Spleen (tissue), 11 donors: Measurements from ENCODE around the gene TDRD12. TPM values are rescaled to one million over a fixed set of nuclear protein-coding genes. Genes with fewer than 3 reads are reported as not detected.
A peak's percentile ranks its signal among the peaks of the same experiment; 100 is the strongest.

Experiments
- DNase-seq: peaks from one replicate; pipeline ENCODE4 v3.0.0-alpha.2; 2020
- H3K27ac ChIP-seq, 8 donors: fragments of 200-600 bp; sonication (generic) in 7 of 8; 1 replicate in 4 of 8; 2 replicates in 4 of 8; pipeline versions ENCODE4 v1.5.0 to v1.8.0; 2016 to 2021; ENCODE audit warnings: inconsistent platforms in 4 of 8, mild to moderate bottlenecking in 4 of 8, moderate library complexity in 1 of 8
- H3K27me3 ChIP-seq, 7 donors: fragments of 200-600 bp; sonication (generic) in 6 of 7; replicated peaks in 1 of 7; 1 replicate in 4 of 7; 2 replicates in 3 of 7; pipeline versions ENCODE4 v1.5.0 to v1.8.0; 2016 to 2021; ENCODE audit warnings: inconsistent platforms in 3 of 7, mild to moderate bottlenecking in 1 of 7
- H3K36me3 ChIP-seq, 6 donors: fragments of 200-600 bp; sonication (generic) in 5 of 6; 1 replicate in 4 of 6; 2 replicates in 2 of 6; pipeline versions ENCODE4 v1.5.0 to v1.8.0; 2016 to 2021; ENCODE audit warnings: inconsistent platforms in 2 of 6
- H3K4me1 ChIP-seq, 6 donors: fragments of 200-600 bp; sonication (generic) in 5 of 6; 1 replicate in 3 of 6; 2 replicates in 3 of 6; pipeline versions ENCODE4 v1.5.0 to v1.8.0; 2016 to 2021; ENCODE audit warnings: inconsistent platforms in 3 of 6
- H3K4me3 ChIP-seq, 8 donors: fragments of 200-600 bp; sonication (generic) in 7 of 8; 1 replicate in 4 of 8; 2 replicates in 4 of 8; pipeline versions ENCODE4 v1.5.0 to v1.8.0; 2016 to 2021; ENCODE audit warnings: inconsistent platforms in 4 of 8, mild to moderate bottlenecking in 4 of 8, moderate library complexity in 2 of 8
- H3K9me3 ChIP-seq, 8 donors: fragments of 200-600 bp; sonication (generic) in 7 of 8; 1 replicate in 4 of 8; 2 replicates in 4 of 8; pipeline versions ENCODE4 v1.5.0 to v1.8.0; 2016 to 2021; ENCODE audit warnings: inconsistent platforms in 4 of 8
- POLR2A ChIP-seq, 3 donors: fragments of 450-650 bp; IDR thresholded peaks; one replicate each; pipeline ENCODE4 v1.5.1; 2017; ENCODE audit warnings: antibody characterized with exemption in 3 of 3, mild to moderate bottlenecking in 1 of 3
- POLR2AphosphoS5 ChIP-seq, 3 donors: sonication (generic); formaldehyde crosslinking; IDR thresholded peaks; one replicate each; pipeline ENCODE4 v1.5.1; 2017; ENCODE audit warnings: antibody characterized with exemption in 3 of 3
- WGBS, 5 donors: extraction: QIAGEN DNeasy Blood & Tissue Kit in 3 of 5; methylation state at CpG; one replicate each; pipeline versions ENCODE4 v1.1.5 to v1.1.7; 2013 to 2018; 5-methylcytosine and 5-hydroxymethylcytosine counted together
- intact Hi-C: fragments of 100-400 bp; cut with DNase I; formaldehyde crosslinking; loops from one replicate; pipeline ENCODE4 v1.15.0; 2023; ENCODE audit warnings: low total_unique reads
- polyA plus RNA-seq, 3 donors: library from polyadenylated mRNA; stranded (reverse); fragments of 200-250 nt; gene quantifications; one replicate each; pipeline ENCODE4 v1.2.1, GENCODE V29; 2013
- total RNA-seq, 7 donors: library from RNA; depleted of rRNA in 3 of 7; stranded (reverse); fragments of >200 nt in 3 of 7; fragmentation: NEBNext Ultra II Directional in 4 of 7; extraction: Animal tissue kit (Norgen Biotek cat#: 25700) in 4 of 7; gene quantifications; one replicate each; pipeline versions ENCODE4 v1.1.0 to v1.2.1, GENCODE V29; 2016 to 2021
- TF ChIP-seq, protein P1 (sequence below), 11 experiments: fragments of 200-600 bp in 7 of 11; fragments of 450-650 bp in 4 of 11; sonication (generic) in 4 of 11; IDR thresholded peaks in 8 of 11; conservative IDR thresholded peaks in 3 of 11; 1 replicate in 7 of 11; 2 replicates in 4 of 11; pipeline versions ENCODE4 v1.4.0 to v1.8.0; 2016 to 2021; ENCODE audit warnings: antibody characterized with exemption in 11 of 11, inconsistent platforms in 4 of 11, mild to moderate bottlenecking in 1 of 11
- donor health status: healthy with polysubstance abuse.
- donor health status: DM: no; HTN: no; CAD: no; lungs with moderate emphysema.
- donor health status: DM: no; HTN: no; CAD: no.
- donor health status: Bipolar disorder and iron deficiency.
- donor health status: healthy.
- donor health status: DM: no; HTN: no; CAD: no.
- donor health status: DM: yes; HTN: yes; CAD: no.

TDRD12 gene
- total and polyA plus RNA-seq, 10 donors, result 0.03 to 4.3 (median 0.33) TPM; not detected in 4

DNA sequence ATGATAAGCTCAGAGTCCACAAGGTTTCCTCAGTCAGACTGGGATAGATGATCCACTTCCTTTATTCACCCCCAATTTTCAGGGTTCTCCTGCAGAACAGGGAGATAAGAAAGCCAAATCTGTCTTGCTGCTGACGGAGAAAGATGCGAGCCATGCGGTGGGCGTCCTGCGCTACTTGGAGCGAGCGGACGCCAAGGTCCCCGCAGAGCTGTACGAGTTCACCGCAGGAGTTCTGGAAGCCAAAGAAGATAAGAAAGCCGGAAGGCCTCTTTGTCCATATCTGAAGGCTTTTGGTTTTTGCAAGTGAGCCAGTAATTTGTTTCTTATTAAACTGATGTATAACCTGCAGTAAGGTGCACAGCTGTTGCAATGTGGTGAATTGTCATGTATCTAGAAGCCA, 83.3 kb downstream of the TDRD12 start:
- no peaks in the 10 kb centered on the region for H3K36me3 ChIP-seq
- H3K9me3 ChIP-seq, result no peaks in the 10 kb centered on the region
- peak; percentile 32 for DNase-seq
- 85 to 94% (median 89%) methylated on average over 12 of the region's 12 CpGs for WGBS, 5 donors
- intact Hi-C loops, result no loop called here
- peaks cover 0 to 5% (median 0%) of the 10 kb centered on the region in 7 donors for H3K27me3 ChIP-seq
- no peak overlapping the region for H3K27ac ChIP-seq
- H3K4me3 ChIP-seq, result no peak overlapping the region
- TF ChIP-seq, protein P1, sequence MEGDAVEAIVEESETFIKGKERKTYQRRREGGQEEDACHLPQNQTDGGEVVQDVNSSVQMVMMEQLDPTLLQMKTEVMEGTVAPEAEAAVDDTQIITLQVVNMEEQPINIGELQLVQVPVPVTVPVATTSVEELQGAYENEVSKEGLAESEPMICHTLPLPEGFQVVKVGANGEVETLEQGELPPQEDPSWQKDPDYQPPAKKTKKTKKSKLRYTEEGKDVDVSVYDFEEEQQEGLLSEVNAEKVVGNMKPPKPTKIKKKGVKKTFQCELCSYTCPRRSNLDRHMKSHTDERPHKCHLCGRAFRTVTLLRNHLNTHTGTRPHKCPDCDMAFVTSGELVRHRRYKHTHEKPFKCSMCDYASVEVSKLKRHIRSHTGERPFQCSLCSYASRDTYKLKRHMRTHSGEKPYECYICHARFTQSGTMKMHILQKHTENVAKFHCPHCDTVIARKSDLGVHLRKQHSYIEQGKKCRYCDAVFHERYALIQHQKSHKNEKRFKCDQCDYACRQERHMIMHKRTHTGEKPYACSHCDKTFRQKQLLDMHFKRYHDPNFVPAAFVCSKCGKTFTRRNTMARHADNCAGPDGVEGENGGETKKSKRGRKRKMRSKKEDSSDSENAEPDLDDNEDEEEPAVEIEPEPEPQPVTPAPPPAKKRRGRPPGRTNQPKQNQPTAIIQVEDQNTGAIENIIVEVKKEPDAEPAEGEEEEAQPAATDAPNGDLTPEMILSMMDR (IDR thresholded peaks at IDR 0.05 in 8 of 11, conservative IDR thresholded peaks at IDR 0.05 in 3 of 11), result no peak
- TF ChIP-seq POLR2A (IDR thresholded peaks at IDR 0.05) (no peak), POLR2AphosphoS5 (IDR thresholded peaks at IDR 0.05) (no peak)
- no peaks in the 10 kb centered on the region for H3K4me1 ChIP-seq

DNA sequence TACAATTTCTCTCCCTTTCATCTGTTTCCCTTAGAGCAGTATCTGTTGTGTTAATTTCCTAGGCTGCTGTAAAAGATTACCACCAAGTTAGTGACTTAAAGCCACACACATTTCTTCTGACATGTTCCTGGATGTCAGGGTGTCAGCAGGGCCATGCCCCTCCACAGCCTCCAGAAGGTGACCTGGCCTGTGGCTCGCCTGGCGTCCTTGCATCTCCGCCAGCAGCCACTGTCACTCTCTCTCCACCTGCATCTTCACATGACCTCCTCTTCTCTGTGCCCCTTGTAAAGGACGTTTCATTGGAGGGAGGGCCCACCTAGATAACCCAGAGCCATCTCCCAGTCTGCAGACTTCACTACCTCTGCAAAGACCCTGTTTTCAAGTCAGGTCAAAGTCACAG, 88.7 kb downstream of the TDRD12 start:
- peak; percentile 47 for DNase-seq
- Histone ChIP-seq H3K27me3 (peaks cover 0 to 5% (median 0%) of the 10 kb centered on the region in 7 donors), H3K9me3 (no peaks in the 10 kb centered on the region), H3K4me3 (no peak overlapping the region), H3K36me3 (no peaks in the 10 kb centered on the region), H3K27ac (no peak overlapping the region), H3K4me1 (no peaks in the 10 kb centered on the region)
- TF ChIP-seq POLR2A (IDR thresholded peaks at IDR 0.05) (no peak), POLR2AphosphoS5 (IDR thresholded peaks at IDR 0.05) (no peak)
- TF ChIP-seq, protein P1 (IDR thresholded peaks at IDR 0.05 in 8 of 11, conservative IDR thresholded peaks at IDR 0.05 in 3 of 11), result no peak
- WGBS, 5 donors, result 78 to 85% (median 81%) methylated on average over 4 of the region's 4 CpGs
- intact Hi-C loops, result no loop called here

DNA sequence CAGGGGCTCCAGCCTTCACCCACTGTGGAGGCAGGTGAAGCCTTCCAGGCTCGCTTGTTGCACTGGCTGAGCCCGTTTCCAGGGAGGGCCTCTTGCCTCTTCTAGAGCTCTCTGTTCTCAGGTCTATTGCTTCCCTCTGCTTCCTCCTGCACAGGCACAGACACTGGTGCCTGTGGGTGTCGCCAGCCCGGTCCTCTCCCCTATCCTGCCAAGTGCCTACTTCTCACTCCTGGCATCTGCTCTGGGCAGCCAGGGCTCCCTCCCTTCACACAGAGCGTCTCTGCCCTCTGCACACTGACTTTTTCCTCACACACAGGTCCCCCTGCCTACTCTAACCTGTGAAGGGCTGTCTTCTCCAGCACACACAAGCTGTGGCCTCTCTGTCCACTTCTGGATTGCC, 89.7 kb downstream of the TDRD12 start:
- DNase-seq, result no peak
- H3K4me1 ChIP-seq, result no peaks in the 10 kb centered on the region
- 61 to 80% (median 67%) methylated on average over 5 of the region's 5 CpGs for WGBS, 5 donors

DNA sequence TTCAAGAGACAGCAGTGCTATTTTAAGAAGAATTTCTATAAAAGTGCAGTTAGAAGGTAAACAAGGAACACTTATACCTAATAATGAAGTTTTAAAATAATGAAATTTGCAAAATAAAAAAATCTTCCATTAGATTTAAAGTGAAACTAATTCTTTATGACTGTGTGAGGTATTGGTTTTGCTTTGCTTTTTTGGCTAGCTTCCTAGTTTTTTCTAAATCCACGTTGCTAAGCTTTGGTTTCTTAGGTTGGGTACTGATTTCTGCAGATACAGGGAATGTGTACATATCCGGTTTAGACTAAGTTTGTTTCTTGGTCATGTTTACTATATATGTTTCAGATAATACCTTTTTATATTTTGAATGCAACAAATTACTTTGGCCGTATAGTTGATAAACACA, 90.2 kb downstream of the TDRD12 start:
- intact Hi-C loops, result no loop called here
- peaks cover 0 to 7% (median 0%) of the 10 kb centered on the region in 7 donors for H3K27me3 ChIP-seq
- H3K4me3 ChIP-seq, result no peak overlapping the region
- H3K36me3 ChIP-seq, result no peaks in the 10 kb centered on the region
- H3K9me3 ChIP-seq, result no peaks in the 10 kb centered on the region
- no peaks in the 10 kb centered on the region for H3K4me1 ChIP-seq
- WGBS, 5 donors, result 49 to 67% (median 57%) methylated on average over 3 of the region's 3 CpGs
- TF ChIP-seq, protein P1 (IDR thresholded peaks at IDR 0.05 in 8 of 11, conservative IDR thresholded peaks at IDR 0.05 in 3 of 11), result no peak
- TF ChIP-seq POLR2A (IDR thresholded peaks at IDR 0.05), result no peak
- TF ChIP-seq POLR2AphosphoS5 (IDR thresholded peaks at IDR 0.05), result no peak
- DNase-seq, result no peak
- no peak overlapping the region for H3K27ac ChIP-seq

More for the DNA sequence above, 89.7 kb downstream of the TDRD12 start:
- Histone ChIP-seq H3K27me3 (peaks cover 0 to 5% (median 0%) of the 10 kb centered on the region in 7 donors), H3K36me3 (no peaks in the 10 kb centered on the region), H3K9me3 (no peaks in the 10 kb centered on the region), H3K4me3 (no peak overlapping the region), H3K27ac (no peak overlapping the region)
- intact Hi-C loops, result no loop called here
- TF ChIP-seq, protein P1 (IDR thresholded peaks at IDR 0.05 in 8 of 11, conservative IDR thresholded peaks at IDR 0.05 in 3 of 11), result no peak
- TF ChIP-seq POLR2A (IDR thresholded peaks at IDR 0.05) (no peak), POLR2AphosphoS5 (IDR thresholded peaks at IDR 0.05) (no peak)
